Suprapubic skin (tissue), 3 donors: ENCODE data around the gene AXL.

Experiments used
- POLR2A ChIP-seq, 2 donors: fragments of 450-650 bp; IDR thresholded peaks; one replicate each; pipeline ENCODE4 v1.6.1; 2017; ENCODE audit warnings: antibody characterized with exemption in 2 of 2, mild to moderate bottlenecking in 2 of 2, moderate library complexity in 2 of 2
- TF ChIP-seq, protein P1 (sequence below), 2 donors: fragments of 200-600 bp in 1 of 2; fragments of 450-650 bp in 1 of 2; sonication (generic) in 1 of 2; IDR thresholded peaks; one replicate each; pipeline ENCODE4 v1.5.1; 2016 to 2019; ENCODE audit warnings: antibody characterized with exemption in 2 of 2, mild to moderate bottlenecking in 1 of 2, moderate library complexity in 1 of 2

- TF ChIP-seq, protein P1, sequence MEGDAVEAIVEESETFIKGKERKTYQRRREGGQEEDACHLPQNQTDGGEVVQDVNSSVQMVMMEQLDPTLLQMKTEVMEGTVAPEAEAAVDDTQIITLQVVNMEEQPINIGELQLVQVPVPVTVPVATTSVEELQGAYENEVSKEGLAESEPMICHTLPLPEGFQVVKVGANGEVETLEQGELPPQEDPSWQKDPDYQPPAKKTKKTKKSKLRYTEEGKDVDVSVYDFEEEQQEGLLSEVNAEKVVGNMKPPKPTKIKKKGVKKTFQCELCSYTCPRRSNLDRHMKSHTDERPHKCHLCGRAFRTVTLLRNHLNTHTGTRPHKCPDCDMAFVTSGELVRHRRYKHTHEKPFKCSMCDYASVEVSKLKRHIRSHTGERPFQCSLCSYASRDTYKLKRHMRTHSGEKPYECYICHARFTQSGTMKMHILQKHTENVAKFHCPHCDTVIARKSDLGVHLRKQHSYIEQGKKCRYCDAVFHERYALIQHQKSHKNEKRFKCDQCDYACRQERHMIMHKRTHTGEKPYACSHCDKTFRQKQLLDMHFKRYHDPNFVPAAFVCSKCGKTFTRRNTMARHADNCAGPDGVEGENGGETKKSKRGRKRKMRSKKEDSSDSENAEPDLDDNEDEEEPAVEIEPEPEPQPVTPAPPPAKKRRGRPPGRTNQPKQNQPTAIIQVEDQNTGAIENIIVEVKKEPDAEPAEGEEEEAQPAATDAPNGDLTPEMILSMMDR (IDR thresholded peaks at IDR 0.05) = no peak
- no peak for TF ChIP-seq POLR2A (IDR thresholded peaks at IDR 0.05)
These were observed 24.9 kb upstream of the AXL start for GRCh38 chr19:41194157-41194552.
